K562 (cell line): ENCODE results near the gene ARID3A. TPM values are rescaled to one million over a fixed set of nuclear protein-coding genes. Genes with fewer than 3 reads are reported as not detected.

ENCODE experiments used
- HMGN3 ChIP-seq: IDR thresholded peaks from 2 replicates; pipeline ENCODE4 v1.6.1; 2011; ENCODE audit warnings: borderline replicate concordance, low read depth, mild to moderate bottlenecking, mixed read lengths, low read length; ENCODE audit not compliant: insufficient read length; ENCODE audit errors: extremely low read depth
- MAZ ChIP-seq, 2 experiments: fragments of 450-650 bp in 1 of 2; sonication (generic) in 1 of 2; formaldehyde crosslinking; IDR thresholded peaks in 1 of 2; conservative IDR thresholded peaks in 1 of 2; 2 replicates each; pipeline versions ENCODE4 v1.4.0 to v1.5.0; 2020; ENCODE audit warnings: mild to moderate bottlenecking in 1 of 2, missing genetic modification reagents in 1 of 2
- PRPF4 ChIP-seq: fragments of 200-400 bp; formaldehyde crosslinking; IDR thresholded peaks from one replicate; pipeline ENCODE4 v1.6.1; 2017; ENCODE audit warnings: low read length, low read depth, mild to moderate bottlenecking; ENCODE audit not compliant: insufficient read depth, poor library complexity, severe bottlenecking
- RFX1 ChIP-seq: fragments of 450-650 bp; IDR thresholded peaks from 2 replicates; pipeline ENCODE4 v1.6.1; 2016; ENCODE audit warnings: mild to moderate bottlenecking, moderate library complexity
- SIX5 ChIP-seq, 2 experiments: IDR thresholded peaks; 2 replicates each; pipeline ENCODE4 v1.6.1; 2011; ENCODE audit warnings: low read length in 2 of 2, borderline replicate concordance in 1 of 2, low read depth in 1 of 2, mild to moderate bottlenecking in 1 of 2, moderate library complexity in 1 of 2; ENCODE audit not compliant: insufficient read depth in 1 of 2
- TAF1 ChIP-seq: IDR thresholded peaks from 2 replicates; pipeline ENCODE4 v1.6.1; 2011; ENCODE audit warnings: mild to moderate bottlenecking, low read length, moderate library complexity; ENCODE audit not compliant: insufficient read depth, control insufficient read depth, severe bottlenecking; ENCODE audit errors: extremely low read depth
- U2AF2 ChIP-seq: fragments of 200-400 bp; formaldehyde crosslinking; optimal IDR thresholded peaks from 2 replicates; pipeline ENCODE3; 2017; ENCODE audit warnings: low read depth, mild to moderate bottlenecking, low read length
- polyA plus RNA-seq, 8 experiments: library from polyadenylated mRNA; depleted of rRNA in 4 of 8; stranded (reverse) in 5 of 8; unstranded in 3 of 8; fragments of >200 nt; fragmentation: Nextera tagmentation in 2 of 8; fragmentation: Illumina TruSeq in 1 of 8; extraction: Ambion mirVana in 2 of 8; extraction: Trizol in 1 of 8; gene quantifications; 2 replicates each; pipeline versions ENCODE4 v1.2.1 to v1.2.3, GENCODE V29; 2011 to 2014; ENCODE audit warnings: inconsistent platforms in 1 of 8, missing spikeins in 1 of 8
- total RNA-seq, 7 experiments: library from RNA; depleted of rRNA in 6 of 7; stranded (reverse); fragments of >200 nt in 6 of 7; fragmentation: Illumina TruSeq in 2 of 7; extraction: Trizol in 2 of 7; gene quantifications; 2 replicates each; pipeline versions ENCODE4 v1.2.1 to v1.2.3, GENCODE V29; 2011 to 2021; ENCODE audit warnings: low replicate concordance in 1 of 7
- TF ChIP-seq, protein P1 (sequence below): sonication (generic); formaldehyde crosslinking; IDR thresholded peaks from 2 replicates; pipeline ENCODE4 v1.8.0; 2023; ENCODE audit warnings: mild to moderate bottlenecking, missing genetic modification reagents
- TF ChIP-seq, protein P2 (sequence below): fragments of 250-450 bp; sonication (Bioruptor Pico); IDR thresholded peaks from 2 replicates; pipeline ENCODE4 v1.4.0; 2020; ENCODE audit warnings: mild to moderate bottlenecking, moderate library complexity, borderline replicate concordance
- TF ChIP-seq, protein P3 (sequence below): fragments of 250-450 bp; sonication (Bioruptor Pico); IDR thresholded peaks from 2 replicates; pipeline ENCODE4 v1.5.1; 2021; ENCODE audit warnings: mild to moderate bottlenecking
- TF ChIP-seq, protein P4 (sequence below): fragments of 200-800 bp; sonication (Bioruptor generic); IDR thresholded peaks from 2 replicates; pipeline ENCODE4 v1.6.1; 2016; ENCODE audit warnings: missing genetic modification characterization, missing compliant biosample characterization

Gene ARID3A
- total and polyA plus RNA-seq, 9 of the 15 experiments (the other 6 are each of a cell fraction or from before 2014, with no cell fraction given): 1.4 to 118 (median 31.2) TPM

DNA sequence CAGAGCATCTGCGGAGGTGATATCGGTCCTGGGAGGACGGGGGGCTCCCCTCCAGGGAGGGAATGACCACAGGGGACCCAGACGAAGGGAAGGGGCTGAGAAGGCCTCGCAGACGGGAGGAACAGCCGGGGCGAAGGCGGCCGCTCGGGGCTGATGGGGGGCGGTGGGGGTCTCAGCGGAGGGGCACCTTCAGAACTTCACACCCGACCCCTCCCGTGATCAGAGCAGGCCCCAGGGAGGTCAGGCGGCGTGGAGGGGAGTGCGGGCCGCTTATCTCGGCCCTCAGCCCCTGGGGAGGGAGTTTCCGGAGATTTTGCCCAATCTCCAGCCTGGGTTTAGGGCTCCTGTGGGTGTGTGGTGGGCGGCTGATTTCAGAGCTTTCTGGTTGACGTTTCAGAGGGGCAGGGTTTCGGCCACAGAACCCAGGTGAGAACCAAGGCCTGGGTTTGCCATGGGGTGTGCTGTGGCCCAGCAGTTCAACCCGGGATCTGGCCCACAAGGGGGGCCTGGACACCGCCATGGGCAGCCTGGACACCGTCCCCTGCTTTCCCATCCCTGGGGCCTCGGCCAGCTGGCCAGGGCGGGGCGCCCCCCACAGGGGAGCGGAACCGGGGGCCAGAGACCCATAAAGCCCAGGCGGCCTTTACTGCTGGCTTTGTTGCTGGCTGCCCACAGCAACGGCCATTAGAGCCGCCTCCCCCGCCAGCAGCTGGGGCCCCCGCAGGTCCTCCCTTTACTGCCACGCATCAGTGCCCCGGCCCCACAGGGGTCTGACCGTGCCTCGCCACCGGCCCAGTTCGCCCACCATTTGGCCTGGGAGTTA lies 29.0 kb downstream of the ARID3A start (continued):
- TF ChIP-seq MAZ (CRISPR knock-in tag; conservative IDR thresholded peaks at IDR 0.05 in 1 of 2, IDR thresholded peaks at IDR 0.05 in 1 of 2) (peak; percentile 60 to 83; a peak in 3 of 4 replicates), SIX5 (IDR thresholded peaks at IDR 0.05; ENCODE audit: borderline replicate concordance in 1 of 2, insufficient read depth in 1 of 2, low read depth in 1 of 2, low read length in 2 of 2) (no peak), PRPF4 (no peak), TAF1 (peak; percentile 36), HMGN3 (peak; percentile 48), U2AF2 (no peak), RFX1 (no peak)
- TF ChIP-seq, protein P1, sequence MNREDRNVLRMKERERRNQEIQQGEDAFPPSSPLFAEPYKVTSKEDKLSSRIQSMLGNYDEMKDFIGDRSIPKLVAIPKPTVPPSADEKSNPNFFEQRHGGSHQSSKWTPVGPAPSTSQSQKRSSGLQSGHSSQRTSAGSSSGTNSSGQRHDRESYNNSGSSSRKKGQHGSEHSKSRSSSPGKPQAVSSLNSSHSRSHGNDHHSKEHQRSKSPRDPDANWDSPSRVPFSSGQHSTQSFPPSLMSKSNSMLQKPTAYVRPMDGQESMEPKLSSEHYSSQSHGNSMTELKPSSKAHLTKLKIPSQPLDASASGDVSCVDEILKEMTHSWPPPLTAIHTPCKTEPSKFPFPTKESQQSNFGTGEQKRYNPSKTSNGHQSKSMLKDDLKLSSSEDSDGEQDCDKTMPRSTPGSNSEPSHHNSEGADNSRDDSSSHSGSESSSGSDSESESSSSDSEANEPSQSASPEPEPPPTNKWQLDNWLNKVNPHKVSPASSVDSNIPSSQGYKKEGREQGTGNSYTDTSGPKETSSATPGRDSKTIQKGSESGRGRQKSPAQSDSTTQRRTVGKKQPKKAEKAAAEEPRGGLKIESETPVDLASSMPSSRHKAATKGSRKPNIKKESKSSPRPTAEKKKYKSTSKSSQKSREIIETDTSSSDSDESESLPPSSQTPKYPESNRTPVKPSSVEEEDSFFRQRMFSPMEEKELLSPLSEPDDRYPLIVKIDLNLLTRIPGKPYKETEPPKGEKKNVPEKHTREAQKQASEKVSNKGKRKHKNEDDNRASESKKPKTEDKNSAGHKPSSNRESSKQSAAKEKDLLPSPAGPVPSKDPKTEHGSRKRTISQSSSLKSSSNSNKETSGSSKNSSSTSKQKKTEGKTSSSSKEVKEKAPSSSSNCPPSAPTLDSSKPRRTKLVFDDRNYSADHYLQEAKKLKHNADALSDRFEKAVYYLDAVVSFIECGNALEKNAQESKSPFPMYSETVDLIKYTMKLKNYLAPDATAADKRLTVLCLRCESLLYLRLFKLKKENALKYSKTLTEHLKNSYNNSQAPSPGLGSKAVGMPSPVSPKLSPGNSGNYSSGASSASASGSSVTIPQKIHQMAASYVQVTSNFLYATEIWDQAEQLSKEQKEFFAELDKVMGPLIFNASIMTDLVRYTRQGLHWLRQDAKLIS (CRISPR knock-in tag): no peak
- TF ChIP-seq, protein P2, sequence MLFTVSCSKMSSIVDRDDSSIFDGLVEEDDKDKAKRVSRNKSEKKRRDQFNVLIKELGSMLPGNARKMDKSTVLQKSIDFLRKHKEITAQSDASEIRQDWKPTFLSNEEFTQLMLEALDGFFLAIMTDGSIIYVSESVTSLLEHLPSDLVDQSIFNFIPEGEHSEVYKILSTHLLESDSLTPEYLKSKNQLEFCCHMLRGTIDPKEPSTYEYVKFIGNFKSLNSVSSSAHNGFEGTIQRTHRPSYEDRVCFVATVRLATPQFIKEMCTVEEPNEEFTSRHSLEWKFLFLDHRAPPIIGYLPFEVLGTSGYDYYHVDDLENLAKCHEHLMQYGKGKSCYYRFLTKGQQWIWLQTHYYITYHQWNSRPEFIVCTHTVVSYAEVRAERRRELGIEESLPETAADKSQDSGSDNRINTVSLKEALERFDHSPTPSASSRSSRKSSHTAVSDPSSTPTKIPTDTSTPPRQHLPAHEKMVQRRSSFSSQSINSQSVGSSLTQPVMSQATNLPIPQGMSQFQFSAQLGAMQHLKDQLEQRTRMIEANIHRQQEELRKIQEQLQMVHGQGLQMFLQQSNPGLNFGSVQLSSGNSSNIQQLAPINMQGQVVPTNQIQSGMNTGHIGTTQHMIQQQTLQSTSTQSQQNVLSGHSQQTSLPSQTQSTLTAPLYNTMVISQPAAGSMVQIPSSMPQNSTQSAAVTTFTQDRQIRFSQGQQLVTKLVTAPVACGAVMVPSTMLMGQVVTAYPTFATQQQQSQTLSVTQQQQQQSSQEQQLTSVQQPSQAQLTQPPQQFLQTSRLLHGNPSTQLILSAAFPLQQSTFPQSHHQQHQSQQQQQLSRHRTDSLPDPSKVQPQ (CRISPR knock-in tag): no peak
- TF ChIP-seq, protein P3, sequence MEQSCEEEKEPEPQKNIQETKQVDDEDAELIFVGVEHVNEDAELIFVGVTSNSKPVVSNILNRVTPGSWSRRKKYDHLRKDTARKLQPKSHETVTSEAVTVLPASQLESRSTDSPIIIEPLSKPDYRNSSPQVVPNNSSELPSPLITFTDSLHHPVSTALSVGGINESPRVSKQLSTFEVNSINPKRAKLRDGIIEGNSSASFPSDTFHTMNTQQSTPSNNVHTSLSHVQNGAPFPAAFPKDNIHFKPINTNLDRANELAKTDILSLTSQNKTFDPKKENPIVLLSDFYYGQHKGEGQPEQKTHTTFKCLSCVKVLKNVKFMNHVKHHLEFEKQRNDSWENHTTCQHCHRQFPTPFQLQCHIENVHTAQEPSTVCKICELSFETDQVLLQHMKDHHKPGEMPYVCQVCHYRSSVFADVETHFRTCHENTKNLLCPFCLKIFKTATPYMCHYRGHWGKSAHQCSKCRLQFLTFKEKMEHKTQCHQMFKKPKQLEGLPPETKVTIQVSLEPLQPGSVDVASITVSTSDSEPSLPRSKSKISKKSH (CRISPR knock-in tag): no peak
- TF ChIP-seq, protein P4, sequence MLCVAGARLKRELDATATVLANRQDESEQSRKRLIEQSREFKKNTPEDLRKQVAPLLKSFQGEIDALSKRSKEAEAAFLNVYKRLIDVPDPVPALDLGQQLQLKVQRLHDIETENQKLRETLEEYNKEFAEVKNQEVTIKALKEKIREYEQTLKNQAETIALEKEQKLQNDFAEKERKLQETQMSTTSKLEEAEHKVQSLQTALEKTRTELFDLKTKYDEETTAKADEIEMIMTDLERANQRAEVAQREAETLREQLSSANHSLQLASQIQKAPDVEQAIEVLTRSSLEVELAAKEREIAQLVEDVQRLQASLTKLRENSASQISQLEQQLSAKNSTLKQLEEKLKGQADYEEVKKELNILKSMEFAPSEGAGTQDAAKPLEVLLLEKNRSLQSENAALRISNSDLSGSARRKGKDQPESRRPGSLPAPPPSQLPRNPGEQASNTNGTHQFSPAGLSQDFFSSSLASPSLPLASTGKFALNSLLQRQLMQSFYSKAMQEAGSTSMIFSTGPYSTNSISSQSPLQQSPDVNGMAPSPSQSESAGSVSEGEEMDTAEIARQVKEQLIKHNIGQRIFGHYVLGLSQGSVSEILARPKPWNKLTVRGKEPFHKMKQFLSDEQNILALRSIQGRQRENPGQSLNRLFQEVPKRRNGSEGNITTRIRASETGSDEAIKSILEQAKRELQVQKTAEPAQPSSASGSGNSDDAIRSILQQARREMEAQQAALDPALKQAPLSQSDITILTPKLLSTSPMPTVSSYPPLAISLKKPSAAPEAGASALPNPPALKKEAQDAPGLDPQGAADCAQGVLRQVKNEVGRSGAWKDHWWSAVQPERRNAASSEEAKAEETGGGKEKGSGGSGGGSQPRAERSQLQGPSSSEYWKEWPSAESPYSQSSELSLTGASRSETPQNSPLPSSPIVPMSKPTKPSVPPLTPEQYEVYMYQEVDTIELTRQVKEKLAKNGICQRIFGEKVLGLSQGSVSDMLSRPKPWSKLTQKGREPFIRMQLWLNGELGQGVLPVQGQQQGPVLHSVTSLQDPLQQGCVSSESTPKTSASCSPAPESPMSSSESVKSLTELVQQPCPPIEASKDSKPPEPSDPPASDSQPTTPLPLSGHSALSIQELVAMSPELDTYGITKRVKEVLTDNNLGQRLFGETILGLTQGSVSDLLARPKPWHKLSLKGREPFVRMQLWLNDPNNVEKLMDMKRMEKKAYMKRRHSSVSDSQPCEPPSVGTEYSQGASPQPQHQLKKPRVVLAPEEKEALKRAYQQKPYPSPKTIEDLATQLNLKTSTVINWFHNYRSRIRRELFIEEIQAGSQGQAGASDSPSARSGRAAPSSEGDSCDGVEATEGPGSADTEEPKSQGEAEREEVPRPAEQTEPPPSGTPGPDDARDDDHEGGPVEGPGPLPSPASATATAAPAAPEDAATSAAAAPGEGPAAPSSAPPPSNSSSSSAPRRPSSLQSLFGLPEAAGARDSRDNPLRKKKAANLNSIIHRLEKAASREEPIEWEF (CRISPR knock-in tag): peak; percentile 45; the same call in 1 of the 2 replicates
